HG03378 (cell line): ENCODE measurements around the gene GIGYF2.
"Not testable (repeated sequence)": the region's sequence is repeated elsewhere in the genome, so short reads cannot be mapped to it uniquely, and the experiment has no call there.

Experiments used
- ATAC-seq: cut with Tn5 transposase; IDR thresholded peaks from one replicate; pipeline ENCODE4 v1.9.1; 2021; ENCODE audit warnings: mild to moderate bottlenecking, moderate library complexity; ENCODE audit not compliant: unreplicated experiment

The GIGYF2 gene

DNA sequence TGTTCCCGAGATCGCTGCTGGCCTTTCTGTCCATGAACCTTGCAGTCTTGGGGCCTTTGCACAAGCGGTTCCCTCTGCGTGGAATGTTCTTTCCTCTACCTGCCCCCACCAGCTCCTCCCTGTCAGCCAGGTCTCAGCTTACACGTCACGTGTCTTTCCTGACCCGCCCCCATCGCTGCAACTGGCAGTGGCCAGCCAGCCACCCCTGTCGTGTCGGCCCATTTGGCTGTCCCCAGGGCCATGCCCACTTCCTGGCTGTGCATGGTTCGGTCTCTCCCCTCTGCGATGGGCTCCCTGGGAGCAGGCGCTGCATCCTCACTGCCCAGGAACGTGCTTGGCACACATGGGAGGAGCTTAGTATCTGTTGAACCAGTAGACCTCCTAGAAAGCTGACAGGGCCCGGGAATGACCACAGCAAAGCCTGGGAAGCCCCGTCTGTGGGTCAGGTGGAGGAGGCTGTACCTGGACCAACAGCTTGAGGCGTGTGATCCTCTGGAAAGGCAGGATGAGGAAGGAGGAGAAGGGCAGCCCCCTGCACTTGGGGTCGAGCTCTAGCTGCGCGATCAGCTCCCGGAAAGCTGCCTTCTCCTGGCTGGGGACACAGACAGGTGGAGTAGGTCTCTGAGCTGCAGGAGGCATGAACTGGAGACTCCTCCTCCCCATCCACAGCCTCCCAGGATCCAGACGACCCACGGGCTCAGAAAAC, 193.9 kb downstream of the GIGYF2 start:
- ATAC-seq, result no peak

DNA sequence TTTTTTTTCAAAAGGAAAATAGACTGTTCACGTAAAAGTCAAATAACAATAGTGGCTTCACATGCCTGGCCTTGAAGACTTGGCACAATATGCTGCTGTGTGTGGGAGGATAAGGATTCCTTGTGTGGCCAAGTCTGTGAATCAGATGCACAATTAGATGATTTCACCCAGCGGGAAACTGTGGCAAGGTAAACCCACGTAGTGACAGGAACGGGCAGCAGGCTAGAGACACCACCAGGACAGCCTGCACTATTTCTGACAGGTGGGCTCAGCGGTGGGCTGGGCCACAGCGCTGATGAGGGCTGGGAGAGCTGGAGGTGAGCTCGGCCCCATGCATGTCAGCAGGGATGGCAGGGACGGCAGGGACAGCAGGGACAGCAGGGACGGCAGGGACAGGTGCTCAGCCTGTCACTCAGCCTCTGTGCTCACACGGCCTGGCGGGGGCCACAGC, 194.5 kb downstream of the GIGYF2 start:
- no peak for ATAC-seq

DNA sequence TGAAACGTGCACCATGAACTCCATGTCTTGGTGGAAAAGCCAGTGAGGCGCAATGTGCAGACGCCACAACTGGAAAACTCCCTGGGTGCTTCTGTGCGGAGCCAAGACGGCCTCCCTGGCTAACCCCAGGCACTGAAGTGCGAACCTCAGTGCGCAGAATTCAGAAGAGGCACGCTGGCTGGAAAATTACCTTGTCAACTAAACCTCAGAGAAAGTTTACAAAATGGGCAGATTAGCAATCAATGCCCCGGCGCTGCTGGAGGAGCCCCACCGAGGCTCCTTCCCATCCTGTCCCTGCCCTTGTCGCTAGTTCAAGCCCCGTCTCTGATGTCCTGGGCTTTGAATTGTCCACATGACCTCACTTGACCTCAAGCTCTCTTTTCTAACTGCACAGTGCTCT, 195.1 kb downstream of the GIGYF2 start:
- no peak for ATAC-seq

GRCh38 chr2:232892843-232893242, 195.7 kb downstream of the GIGYF2 start:
- ATAC-seq, result no peak

GRCh38 chr2:232893834-232894233, 196.7 kb downstream of the GIGYF2 start:
- no peak for ATAC-seq

GRCh38 chr2:232894251-232894650, 197.1 kb downstream of the GIGYF2 start:
- ATAC-seq, result no peak

- ATAC-seq, result no peak
Measured at GRCh38 chr2:232894746-232895145, 197.6 kb downstream of the GIGYF2 start.

DNA sequence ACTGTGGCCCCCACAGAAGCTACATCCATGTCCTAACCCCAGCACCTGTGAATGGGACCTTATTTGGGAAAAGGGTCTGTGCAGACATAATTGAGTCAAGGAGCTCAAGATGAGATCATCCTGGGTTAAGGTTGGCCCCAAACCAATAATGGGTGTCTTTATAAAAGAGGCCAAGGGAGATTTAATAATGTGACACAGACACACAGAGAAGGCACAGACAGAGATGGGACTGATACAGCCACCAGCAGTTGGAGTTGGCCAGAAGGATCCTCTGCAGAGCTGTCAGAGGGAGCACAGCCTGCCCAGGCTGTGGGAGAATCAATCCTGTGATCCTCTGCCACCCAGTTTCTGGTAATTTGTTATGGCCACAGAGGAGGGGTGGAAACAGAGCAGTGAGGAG, 199.0 kb downstream of the GIGYF2 start:
- no peak for ATAC-seq

- ATAC-seq, result no peak
Measured at GRCh38 chr2:232896720-232897597, 199.8 kb downstream of the GIGYF2 start.

GRCh38 chr2:232897598-232898408, 200.7 kb downstream of the GIGYF2 start:
- no peak for ATAC-seq

DNA sequence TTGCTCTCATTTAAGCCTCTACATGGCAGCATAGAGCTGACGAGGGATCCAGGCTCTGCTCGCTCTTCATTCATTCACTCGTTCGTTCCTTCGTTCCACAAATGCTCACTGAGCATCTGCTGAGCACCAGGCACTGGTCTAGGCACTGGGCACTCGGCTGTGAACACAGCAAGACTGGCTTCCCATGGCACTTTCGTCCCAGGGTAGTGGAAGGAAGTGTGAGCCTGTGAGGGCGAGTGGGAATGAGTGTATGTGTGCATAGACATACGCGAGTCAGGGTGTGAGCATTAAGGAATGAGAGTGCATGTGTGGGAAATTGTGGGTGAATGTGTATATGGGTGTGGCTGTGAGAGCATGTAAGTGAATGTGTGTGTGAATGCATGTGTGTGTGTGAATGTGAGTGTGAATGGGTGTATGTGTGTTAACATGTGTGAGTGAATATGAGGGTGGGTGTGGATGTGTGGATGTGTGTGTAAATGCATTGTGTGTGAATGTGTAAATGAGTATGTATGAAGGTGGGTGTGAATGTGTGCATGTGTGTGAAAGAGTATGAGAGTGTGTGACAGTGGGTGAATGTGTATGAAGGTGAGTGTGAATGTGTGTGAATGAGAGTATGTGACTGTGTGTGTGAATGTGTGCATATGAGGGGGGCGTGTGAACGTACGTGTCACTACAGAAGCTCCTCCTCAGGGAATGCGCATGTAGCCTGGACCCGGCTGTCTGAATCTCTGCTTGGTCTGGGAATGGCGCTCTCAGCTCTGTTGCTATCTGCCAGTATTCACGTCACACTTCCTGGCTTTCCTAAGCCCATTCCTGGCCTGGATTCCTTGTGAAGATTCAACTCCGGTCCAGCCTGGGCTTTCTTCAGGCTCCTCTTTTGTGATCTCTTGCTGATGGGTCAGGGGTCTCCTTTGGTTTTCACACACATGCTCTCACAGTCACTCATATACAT, 201.7 kb downstream of the GIGYF2 start:
- ATAC-seq, result no peak

- no peak for ATAC-seq
Measured at GRCh38 chr2:232900811-232901735, 203.9 kb downstream of the GIGYF2 start.

GRCh38 chr2:232901736-232902578, 204.8 kb downstream of the GIGYF2 start:
- ATAC-seq, result no peak

- ATAC-seq, result no peak
Measured at GRCh38 chr2:232903989-232904388, 206.9 kb downstream of the GIGYF2 start.

GRCh38 chr2:232906867-232907717, 210.0 kb downstream of the GIGYF2 start:
- ATAC-seq, result not testable (repeated sequence)

GRCh38 chr2:232907718-232908085, 210.6 kb downstream of the GIGYF2 start:
- ATAC-seq, result not testable (repeated sequence)

DNA sequence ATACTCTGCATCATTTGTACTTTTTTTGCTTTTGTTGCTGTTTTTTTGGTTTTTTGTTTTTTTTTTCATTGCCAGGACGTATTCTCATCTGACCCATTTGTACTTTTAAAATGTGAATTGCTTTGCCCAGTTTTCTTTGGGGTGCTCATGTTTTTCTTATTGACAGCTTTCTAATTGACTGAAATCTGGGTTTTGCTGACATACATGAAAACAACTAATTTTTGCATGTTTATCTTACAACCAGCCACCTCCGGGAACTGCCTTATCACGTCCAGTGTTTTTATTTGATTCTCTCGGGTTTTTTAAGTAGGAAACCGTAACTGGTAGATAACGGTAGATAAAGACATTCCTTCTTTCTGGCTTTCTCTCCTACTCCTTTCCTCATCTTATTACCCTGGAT, 211.6 kb downstream of the GIGYF2 start:
- ATAC-seq, result no peak
